GM21576 (cell line): ENCODE measurements around the gene FAM76A.
A peak's percentile ranks its signal among the peaks of the same experiment; 100 is the strongest.
"Not testable (repeated sequence)": the region's sequence is repeated elsewhere in the genome, so short reads cannot be mapped to it uniquely, and the experiment has no call there.

Experiments
- ATAC-seq: cut with Tn5 transposase; IDR thresholded peaks from one replicate; pipeline ENCODE4 v1.9.1; 2021; ENCODE audit warnings: mild to moderate bottlenecking, moderate library complexity; ENCODE audit not compliant: unreplicated experiment

Gene FAM76A

DNA sequence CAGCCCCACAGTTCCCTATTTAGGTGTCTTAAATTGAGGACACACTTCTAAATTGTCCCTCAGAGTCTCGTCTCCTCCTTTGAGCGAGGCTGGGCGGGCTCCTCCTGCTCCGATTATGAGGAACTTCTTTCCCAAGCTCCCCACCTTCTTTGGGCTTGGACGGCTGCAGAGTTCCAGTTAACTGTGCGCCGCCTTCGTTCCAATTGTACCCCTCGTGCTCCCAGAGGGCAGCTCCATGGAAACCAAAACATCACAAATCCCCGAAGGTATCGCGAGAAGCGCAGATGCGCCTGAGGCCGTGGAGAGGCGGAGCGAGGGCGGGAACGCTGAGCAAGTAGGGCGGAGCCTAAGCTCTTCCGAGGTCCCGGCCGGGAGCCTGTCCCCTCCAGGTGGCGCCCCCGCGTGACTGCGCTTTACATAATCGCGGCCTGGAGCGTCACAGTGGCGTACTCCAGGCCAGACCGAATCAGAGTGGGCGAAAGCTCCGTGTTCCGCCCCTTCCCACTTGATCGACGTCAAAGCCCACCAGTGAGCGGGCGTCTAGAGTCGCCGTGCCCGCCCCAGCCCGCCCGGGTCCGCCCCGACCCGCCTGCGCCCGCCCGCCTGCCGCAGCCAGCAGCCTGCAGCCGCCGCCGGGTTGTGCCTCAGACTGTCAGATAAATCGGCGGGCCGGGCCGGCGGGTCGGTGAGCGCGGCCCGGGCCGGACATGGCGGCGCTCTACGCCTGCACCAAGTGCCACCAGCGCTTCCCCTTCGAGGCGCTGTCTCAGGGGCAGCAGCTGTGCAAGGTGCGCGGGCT lies at the start of gene FAM76A:
FAM76A (plus strand) TSS at position 588 of the 799 bp plus-strand sequence; CDS start at position 708, 120 bp downstream.
- peak; percentile 93 for ATAC-seq

DNA sequence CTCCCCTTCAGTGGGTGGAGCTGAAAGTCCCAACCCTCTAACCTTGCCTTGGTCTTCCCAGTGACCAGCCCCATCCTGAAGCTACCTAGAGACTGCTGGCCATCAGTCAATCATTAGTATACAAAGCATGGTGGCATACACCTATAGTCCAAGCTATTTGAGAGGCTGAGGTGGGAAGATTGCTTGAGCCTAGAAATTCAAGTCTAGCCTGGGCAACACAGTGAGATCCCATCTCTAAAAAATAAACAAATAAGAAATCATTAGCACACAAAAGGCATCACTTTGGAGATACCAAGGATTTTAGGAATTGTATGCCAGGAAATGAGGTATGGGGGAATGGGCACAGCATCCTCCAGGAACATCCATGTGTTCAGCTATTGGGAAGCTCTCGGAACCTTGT lies 49.4 kb upstream of the FAM76A start:
- no peak for ATAC-seq

- no peak for ATAC-seq
Observed at GRCh38 chr1:27678747-27679146, 47.0 kb upstream of the FAM76A start.

DNA sequence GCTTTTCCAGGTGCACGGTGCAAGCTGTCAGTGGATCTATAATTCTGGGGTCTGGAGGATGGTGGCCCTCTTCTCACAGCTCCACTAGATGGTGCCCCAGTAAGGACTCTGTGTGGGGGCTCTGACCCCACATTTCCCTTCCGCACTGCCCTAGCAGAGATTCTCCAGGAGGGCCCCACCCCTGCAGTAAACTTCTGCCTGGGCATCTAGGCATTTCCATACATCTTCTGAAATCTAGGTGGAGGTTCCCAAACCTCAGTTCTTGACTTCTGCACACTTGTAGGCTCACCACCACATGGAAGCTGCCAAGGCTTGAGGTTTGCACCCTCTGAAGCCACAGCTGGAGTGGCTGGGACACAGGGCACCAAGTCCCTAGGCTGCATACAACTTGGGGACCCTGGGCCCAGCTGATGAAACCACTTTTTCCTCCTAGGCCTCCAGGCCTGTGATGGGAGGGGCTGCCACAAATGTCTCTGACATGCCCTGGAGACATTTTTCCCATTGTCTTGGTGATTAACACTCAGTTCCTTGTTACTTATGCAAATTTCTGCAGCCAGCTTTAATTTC lies 45.5 kb upstream of the FAM76A start:
- not testable (repeated sequence) for ATAC-seq

DNA sequence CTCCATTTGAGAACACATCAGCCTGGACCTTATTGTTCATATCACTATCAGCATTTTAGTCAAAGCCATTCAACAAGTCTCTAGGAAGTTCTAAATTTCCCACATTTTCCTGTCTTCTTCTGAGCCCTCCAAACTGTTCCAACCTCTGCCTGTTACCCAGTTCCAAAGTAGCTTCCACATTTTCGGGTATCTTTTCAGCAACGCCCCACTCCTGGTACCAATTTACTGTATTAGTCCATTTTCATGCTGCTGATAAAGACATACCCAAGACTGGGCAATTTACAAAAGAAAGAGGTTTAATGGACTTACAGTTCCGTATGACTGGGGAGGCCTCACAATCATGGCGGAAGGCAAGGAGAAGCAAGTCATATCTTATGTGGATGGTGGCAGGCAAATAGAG lies 44.2 kb upstream of the FAM76A start:
- ATAC-seq = not testable (repeated sequence)

GRCh38 chr1:27682351-27682944 lies 43.3 kb upstream of the FAM76A start:
- ATAC-seq = no peak

DNA sequence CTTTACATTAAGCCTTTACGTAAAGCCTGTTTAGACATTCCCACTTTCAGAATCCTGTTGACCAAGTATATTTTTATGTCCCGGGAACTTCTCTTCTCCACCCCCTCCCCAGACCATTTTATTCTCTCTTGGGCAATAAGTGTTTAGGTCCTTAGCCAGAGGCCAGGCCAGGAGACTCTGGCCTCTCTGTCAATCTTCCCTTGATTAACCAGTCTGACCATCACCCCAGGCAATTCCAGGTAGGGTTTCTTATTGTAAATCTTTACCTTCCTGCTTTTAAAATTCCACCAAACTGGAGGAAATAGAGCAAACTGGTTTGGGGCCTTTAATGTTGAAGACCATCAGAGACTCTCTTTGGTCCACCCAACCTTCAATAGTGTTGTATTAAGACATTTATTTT lies 41.6 kb upstream of the FAM76A start:
- ATAC-seq = no peak

DNA sequence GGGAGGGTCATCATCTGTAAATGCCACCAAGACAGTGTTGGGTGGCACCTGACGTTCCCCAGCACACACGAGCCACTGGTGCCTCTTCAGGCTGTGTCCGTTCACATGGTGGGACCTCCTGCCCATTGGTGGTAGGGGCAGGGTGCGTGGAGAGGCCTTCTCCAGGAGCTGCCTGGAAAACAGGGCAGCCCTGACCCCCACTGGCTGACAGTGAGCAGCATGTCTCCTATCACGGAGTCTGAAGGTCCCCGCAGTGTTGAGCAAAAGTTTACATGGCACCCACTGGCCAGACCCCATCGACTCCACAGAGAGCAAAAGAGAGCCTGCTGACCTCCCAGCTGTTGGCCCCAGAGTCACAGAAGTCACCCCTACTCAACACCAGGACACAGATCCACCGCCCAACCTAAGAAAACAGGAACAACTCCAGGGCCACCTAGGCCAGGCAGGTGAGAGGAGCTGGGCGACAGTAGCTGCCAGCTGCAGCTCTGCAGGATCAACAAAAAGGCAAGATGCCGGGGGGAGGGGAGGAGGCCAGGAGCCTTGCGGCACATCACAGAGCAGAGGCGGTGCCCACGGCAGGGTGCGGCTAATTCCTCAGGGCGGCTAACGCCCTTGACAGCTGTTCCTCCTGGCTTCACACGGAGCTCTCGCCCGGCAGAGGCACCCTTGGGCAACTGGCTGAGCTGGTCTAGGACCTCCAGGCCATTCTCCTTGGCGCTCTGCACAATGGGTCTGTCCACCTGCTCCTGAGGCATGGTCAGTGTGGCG lies 39.4 kb upstream of the FAM76A start:
- no peak for ATAC-seq

GRCh38 chr1:27687906-27688305 lies 37.9 kb upstream of the FAM76A start:
- ATAC-seq = no peak

GRCh38 chr1:27689423-27690173 lies 36.2 kb upstream of the FAM76A start:
- no peak for ATAC-seq

GRCh38 chr1:27690183-27690582 lies 35.6 kb upstream of the FAM76A start:
- ATAC-seq = no peak

DNA sequence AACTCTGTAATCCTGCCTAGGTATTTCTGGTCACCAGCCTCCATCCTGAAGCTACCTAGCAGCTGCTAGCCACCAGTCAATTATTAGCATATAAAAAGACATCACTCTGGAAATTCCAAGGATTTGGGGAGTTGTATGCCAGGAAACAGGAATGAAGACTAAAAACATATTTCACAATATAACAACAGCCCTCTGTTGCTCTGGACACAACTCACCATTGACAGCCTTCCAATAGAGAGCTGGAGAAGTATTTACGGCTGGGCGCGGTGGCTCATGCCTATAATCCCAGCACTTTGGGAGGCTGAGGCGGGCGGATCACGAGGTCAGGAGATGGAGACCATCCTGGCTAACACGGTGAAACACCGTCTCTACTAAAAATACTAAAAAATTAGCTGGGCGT lies 28.9 kb upstream of the FAM76A start:
- ATAC-seq = not testable (repeated sequence)

GRCh38 chr1:27704958-27705357 lies 20.8 kb upstream of the FAM76A start:
- ATAC-seq = no peak

DNA sequence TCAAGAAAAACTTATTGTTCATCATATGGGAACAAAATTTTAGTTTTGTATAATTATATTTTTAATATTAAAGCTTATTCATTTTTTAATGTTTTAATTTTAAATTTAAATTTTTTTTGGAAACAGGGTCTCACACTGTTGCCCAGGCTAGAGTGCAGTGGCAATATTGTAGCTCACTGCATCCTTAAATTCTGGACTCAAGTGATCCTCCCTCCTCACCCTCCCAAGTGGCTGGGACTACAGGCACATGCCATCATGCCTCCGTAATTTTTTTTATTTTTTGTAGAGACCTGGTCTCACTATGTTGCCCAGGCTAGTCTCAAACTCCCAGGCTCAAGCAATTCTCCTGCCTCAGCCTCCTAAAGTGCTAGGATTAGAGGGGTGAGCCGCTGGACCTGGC lies 20.2 kb upstream of the FAM76A start:
- ATAC-seq = no peak

DNA sequence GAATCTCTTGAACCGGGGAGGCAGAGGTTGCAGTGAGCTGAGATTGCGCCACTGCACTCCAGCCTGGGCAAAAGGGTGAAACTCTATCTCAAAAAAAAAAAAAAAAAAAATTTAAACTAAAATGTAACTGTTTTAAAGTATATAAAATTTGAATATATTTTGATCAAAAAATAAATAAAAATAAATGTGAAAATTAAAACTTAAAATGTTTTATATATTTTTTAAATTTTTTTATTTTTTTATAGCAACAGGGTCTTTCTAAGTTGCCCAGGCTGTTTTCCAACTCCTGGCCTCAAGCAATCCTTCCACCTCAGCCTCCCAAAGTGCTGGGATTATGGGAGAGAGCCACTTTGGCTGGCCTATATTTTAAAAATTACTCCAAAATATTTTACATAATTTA lies 15.2 kb upstream of the FAM76A start:
- no peak for ATAC-seq

- ATAC-seq = no peak
Observed at GRCh38 chr1:27713139-27713725, 12.5 kb upstream of the FAM76A start.

- no peak for ATAC-seq
Observed at GRCh38 chr1:27713869-27714513, 11.8 kb upstream of the FAM76A start.

GRCh38 chr1:27716262-27716895 lies 9.4 kb upstream of the FAM76A start:
- ATAC-seq = no peak
